ENCODE results near the gene CEP290. TPM values are rescaled to one million over a fixed set of nuclear protein-coding genes. Genes with fewer than 3 reads are reported as not detected.
"Not testable (repeated sequence)": the region's sequence is repeated elsewhere in the genome, so short reads cannot be mapped to it uniquely, and the experiment has no call there.

Gene CEP290
- total and polyA plus RNA-seq, 8 donors = 3.6 to 8.9 (median 4.4) TPM

DNA sequence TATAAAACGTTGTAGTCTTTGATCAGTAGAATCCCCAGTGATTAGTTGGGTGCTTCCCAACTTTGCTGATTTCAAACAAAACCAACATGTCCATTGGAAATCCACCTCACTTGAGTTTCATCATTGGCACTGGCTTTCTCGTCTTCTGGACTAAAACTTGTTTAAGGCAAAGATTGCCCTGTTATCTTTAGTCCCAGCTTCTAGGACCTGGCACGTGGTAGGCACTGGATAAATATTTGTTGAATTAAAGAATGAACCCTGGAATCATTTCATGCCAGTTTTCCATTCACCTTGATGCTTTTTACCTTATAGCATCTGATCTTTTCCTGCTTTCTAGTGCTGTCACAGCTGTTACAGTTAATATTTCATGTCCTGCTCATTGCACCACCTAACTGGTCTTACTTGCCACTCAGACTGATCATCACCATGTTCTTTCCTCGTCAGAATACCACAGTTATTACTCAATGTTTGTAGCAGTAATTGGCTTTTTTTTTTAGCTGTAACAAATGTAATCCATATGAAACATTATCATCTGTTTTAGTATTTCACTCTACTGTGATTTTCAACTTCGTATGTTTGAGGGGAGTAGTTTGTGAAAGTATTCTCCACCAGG lies 105.4 kb downstream of the CEP290 start:
- intact Hi-C loops (cut with DNase I) = no loop called here
- TF ChIP-seq, protein P1, sequence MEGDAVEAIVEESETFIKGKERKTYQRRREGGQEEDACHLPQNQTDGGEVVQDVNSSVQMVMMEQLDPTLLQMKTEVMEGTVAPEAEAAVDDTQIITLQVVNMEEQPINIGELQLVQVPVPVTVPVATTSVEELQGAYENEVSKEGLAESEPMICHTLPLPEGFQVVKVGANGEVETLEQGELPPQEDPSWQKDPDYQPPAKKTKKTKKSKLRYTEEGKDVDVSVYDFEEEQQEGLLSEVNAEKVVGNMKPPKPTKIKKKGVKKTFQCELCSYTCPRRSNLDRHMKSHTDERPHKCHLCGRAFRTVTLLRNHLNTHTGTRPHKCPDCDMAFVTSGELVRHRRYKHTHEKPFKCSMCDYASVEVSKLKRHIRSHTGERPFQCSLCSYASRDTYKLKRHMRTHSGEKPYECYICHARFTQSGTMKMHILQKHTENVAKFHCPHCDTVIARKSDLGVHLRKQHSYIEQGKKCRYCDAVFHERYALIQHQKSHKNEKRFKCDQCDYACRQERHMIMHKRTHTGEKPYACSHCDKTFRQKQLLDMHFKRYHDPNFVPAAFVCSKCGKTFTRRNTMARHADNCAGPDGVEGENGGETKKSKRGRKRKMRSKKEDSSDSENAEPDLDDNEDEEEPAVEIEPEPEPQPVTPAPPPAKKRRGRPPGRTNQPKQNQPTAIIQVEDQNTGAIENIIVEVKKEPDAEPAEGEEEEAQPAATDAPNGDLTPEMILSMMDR (IDR thresholded peaks at IDR 0.05) = no peak
- no peak for FAIRE-seq
- peak in 1 of 6 donors; percentile 31 for DNase-seq
- peaks cover 0 to 25% (median 13%) of the 10 kb centered on the region in 3 donors for H3K4me1 ChIP-seq
- peak overlapping the region; percentile 49 to 84 (median 60) for H3K4me3 ChIP-seq
- H3K36me3 ChIP-seq = no peaks in the 10 kb centered on the region
- 9 to 11% methylated on average over 5 of the region's 5 CpGs for WGBS, 2 donors
- peak; percentile 31 to 44 (median 42) for ATAC-seq
- H3K27ac ChIP-seq = peak overlapping the region in 2 of 4 donors; percentile 73 to 80
- no peaks in the 10 kb centered on the region for H3K27me3 ChIP-seq
- H3K9me3 ChIP-seq = no peaks in the 10 kb centered on the region

DNA sequence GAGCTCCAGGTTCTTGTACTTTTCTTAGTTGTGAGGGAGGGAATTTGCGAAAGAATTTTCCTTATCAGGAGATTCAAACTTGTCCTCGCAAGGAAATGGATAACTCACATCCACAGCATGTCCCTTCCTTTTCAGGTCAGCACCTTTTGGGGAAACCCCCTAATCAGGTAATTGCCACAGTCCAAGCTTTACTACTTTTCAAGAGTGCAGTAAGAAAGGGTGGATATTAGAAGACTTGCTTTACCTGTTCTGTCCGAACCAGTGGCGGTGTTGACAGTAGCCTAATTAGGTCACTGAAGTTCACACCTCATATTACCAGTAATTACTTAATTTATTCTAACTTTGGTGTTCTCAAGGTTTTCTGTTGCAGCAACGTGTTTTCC lies 106.0 kb downstream of the CEP290 start:
- Histone ChIP-seq H3K27me3 (no peaks in the 10 kb centered on the region), H3K4me1 (peaks cover 0 to 25% (median 13%) of the 10 kb centered on the region in 3 donors), H3K36me3 (no peaks in the 10 kb centered on the region), H3K27ac (peak overlapping the region; percentile 39 to 80 (median 66)), H3K9me3 (no peaks in the 10 kb centered on the region), H3K4me3 (peak overlapping the region; percentile 49 to 84 (median 60))
- ATAC-seq (peak; percentile 52 to 66 (median 60)), FAIRE-seq (no peak), DNase-seq (peak in 2 of 6 donors; percentile 7 to 17)
- TF ChIP-seq, protein P1 (IDR thresholded peaks at IDR 0.05) = no peak
- WGBS, 2 donors = 1% methylated on average over 5 of the region's 5 CpGs
- intact Hi-C loops (cut with DNase I) = no loop called here

DNA sequence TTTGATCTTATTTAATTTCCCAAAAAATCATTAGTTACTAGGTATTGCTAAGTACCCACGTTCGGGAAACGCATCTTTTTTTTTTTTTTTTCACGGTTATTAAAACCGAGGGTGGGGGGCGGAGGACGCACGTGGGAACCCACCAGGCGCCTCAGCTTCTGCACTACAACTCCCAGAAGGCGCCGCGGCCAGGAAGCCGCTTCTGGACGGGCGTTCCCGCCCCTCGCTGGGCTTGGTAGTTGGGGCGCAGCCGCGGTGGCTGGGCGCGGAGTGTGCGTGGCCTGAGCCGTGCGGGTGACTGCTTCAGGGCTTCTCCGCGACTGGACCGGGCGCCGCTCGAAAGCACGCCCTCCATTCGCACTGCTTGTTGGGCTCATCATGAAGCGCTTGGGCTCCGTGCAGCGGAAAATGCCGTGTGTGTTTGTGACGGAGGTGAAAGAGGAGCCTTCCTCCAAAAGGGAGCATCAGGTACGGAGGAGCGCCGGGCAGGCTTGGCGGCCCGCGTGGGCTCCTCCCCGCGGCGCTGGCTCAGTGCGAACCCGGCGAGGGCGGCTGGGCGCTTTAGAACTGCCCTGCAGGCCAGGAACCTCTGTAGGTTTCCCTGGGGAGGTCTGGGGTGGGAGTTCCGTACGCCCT lies 106.5 kb downstream of the CEP290 start:
- TF ChIP-seq, protein P1 (IDR thresholded peaks at IDR 0.05) = no peak
- peaks cover 0 to 25% (median 13%) of the 10 kb centered on the region in 3 donors for H3K4me1 ChIP-seq
- no peaks in the 10 kb centered on the region for H3K9me3 ChIP-seq
- intact Hi-C loops (cut with DNase I) = no loop called here
- no peaks in the 10 kb centered on the region for H3K27me3 ChIP-seq
- peak; percentile 83 to 94 (median 88) for DNase-seq
- WGBS, 2 donors = 0% methylated on average over 53 to 54 of the region's 54 CpGs
- FAIRE-seq = peak; percentile 37
- peak overlapping the region; percentile 49 to 84 (median 60) for H3K4me3 ChIP-seq
- peak overlapping the region; percentile 39 to 80 (median 66) for H3K27ac ChIP-seq
- peak; percentile 97 to 99 (median 98) for ATAC-seq
- no peaks in the 10 kb centered on the region for H3K36me3 ChIP-seq

GRCh38 chr12:88031161-88031560 lies 110.7 kb downstream of the CEP290 start:
- H3K27me3 ChIP-seq; H3K36me3 ChIP-seq; ATAC-seq; intact Hi-C loops (cut with DNase I); FAIRE-seq; H3K27ac ChIP-seq; H3K4me3 ChIP-seq; H3K4me1 ChIP-seq; H3K9me3 ChIP-seq: not testable (repeated sequence)
- WGBS, 2 donors = 82 to 83% methylated on average over 3 of the region's 3 CpGs
- peak in 1 of 6 donors; percentile 21 for DNase-seq

DNA sequence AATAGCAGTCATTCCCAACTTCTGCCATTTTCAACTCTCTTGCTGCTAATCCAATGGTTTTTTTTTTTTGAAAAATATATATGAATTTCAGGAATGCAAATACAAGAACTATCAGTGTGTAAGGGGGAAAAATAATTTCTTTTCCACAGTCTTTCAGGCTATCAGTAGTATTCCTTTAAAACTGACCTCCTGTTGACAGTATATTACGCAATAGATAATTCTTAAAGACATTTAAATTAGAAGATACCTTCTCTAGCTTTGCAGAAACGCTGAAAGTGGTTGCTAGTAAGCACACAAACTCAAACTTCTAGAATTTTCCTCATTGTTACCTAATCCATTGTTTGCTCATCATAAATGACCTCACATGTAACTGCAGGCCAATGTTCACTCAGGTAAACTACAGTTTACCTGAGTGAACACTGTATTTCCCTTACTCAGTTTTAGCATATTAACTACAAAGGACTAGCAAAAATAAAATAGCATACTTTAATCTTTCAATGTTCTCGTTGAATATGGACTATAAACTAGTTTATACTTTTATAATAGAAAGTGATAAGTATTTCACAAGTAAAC lies 112.7 kb downstream of the CEP290 start, which contains the start of gene C12orf50:
Gene C12orf50, minus strand, starts transcription at position 309 of the 573 bp plus-strand sequence. CDS start 2,439 bp downstream, outside the sequence.
- Histone ChIP-seq H3K36me3 (no peaks in the 10 kb centered on the region), H3K27me3 (no peaks in the 10 kb centered on the region), H3K27ac (no peak within 1 kb of the TSS), H3K4me3 (no peak within 1 kb of the TSS), H3K9me3 (no peaks in the 10 kb centered on the region), H3K4me1 (no peaks in the 10 kb centered on the region)
- TF ChIP-seq, protein P1 (IDR thresholded peaks at IDR 0.05) = no peak
- no peak for ATAC-seq
- no peak for DNase-seq
- intact Hi-C loops (cut with DNase I) = no loop called here
- no peak for FAIRE-seq
- WGBS, 2 donors = 43 to 46% methylated on average over 3 of the region's 3 CpGs
